GM18511 (cell line): ENCODE results near the gene NECTIN4.

Source experiments
- ATAC-seq: cut with Tn5 transposase; IDR thresholded peaks from one replicate; pipeline ENCODE4 v1.9.1; 2021; ENCODE audit warnings: mild to moderate bottlenecking, moderate library complexity; ENCODE audit not compliant: unreplicated experiment

Gene NECTIN4

DNA sequence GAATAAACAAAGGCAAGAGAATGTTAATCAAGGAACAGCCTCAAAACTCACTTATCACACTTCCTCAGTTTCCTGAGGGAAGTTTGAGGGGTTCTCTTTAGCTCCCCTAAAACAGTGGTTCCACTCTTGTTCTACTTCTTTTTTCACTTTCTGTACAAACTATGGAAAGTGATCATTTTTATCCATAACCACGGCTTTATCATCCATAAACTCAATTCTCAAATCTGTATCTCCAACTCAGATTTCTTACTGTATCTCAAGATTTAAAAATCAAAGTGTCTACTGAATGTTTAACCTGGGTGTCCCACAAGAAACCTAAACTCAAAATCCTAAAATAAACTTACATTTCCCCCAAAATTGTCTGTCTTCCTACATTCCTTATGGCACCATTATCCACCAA, 24.6 kb upstream of the NECTIN4 start:
- no peak for ATAC-seq

DNA sequence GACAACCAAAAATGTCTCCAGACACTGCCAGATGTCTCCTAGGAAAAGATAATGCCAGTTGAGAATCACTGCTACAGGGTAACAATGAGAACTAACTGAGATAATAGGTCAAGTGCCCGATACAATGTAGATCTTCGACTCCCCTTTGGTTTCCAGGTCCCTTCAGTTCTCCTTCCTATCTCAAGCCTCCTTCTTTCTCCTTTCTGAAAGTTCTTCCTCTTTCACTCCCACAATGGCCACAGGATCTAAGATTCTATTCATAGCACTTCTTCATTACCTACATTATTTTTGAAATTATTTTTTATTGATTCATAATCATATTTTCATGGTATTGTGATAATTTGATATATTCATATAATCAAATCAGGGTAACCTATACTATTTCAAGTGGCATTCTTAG, 22.2 kb upstream of the NECTIN4 start:
- no peak for ATAC-seq

DNA sequence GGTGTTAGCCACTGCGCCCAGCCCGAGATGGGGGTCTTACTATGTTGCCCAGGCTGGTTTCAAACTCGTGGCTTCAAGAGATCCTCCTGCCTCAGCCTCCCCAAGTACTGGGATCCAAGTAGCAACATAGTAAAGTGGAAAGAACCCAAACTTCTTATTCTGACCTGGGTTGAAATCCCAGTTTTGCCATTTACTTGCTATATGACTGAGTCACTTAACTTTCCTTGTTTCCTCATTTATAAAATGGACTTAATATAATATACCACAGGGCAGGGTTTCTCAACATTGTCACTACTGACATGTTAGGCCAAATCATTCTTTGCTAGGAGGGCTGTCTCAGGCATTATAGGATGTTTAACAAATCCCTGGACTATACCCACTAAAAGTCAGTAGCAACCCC, 21.8 kb upstream of the NECTIN4 start:
- no peak for ATAC-seq

DNA sequence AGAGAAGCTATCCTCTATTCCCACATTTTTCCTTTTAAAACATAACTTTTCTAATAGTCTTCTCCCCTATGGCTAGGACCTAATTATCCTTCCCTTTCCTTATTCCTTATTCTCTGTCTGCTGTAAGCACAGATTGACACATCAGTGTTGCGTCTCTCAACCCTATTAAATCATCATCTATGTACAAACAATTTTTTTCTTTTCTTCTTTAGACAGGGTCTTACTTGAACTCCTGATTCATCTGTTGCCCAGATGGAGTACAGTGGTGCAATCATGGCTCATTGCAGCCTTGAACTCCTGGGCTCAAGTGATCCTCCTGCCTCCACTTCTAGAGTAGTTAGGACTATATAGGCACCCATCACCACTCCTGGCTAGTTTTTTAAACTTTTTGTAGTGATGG, 17.1 kb upstream of the NECTIN4 start:
- no peak for ATAC-seq

DNA sequence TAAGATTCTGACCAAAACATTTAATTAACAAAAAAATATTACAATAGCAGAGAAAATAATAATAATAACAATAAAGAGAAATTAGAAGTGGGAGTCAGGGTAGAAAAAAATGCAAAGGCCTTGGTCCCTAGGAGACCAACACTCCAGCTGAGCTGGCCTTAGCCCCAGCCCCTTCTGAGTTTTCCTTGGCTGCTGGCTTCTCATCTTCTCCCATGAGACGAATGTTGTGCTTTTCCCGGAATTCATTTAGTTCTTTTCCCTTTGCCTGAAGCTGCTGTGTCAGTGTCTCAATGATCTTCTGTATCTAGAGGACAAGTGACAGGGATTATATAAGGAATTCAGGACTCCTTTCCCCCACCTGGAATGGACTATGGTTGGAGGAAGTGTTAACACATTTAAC, 11.2 kb upstream of the NECTIN4 start:
- ATAC-seq: no peak

- no peak for ATAC-seq
Observed at GRCh38 chr1:161099090-161099802, 9.9 kb upstream of the NECTIN4 start.

- peak; percentile 82 for ATAC-seq
Observed at GRCh38 chr1:161098210-161099068, 9.1 kb upstream of the NECTIN4 start, which contains the start of gene KLHDC9. Gene KLHDC9 (plus strand): TSS chr1:161098361. CDS start chr1:161098536, 175 bp downstream.

DNA sequence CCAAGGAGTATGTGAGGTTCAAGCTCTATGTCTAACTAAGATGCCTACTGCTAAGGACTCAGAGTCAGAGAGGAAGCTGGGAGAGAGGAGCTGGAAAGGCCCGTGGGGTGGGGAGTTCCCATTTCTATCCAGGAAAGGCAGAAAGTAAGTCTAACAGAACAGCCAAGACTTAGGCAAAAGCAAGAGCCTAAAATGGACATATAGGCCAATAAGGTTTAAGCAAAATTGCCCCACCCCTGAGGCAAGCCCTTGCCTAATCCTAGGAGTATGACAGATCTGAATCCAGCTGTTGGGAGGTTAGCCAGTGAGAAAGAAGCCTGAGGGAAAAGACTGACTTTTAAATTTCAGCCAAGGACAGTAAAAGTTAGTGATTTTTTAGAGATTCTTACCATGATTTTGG, 7.2 kb upstream of the NECTIN4 start:
- no peak for ATAC-seq

DNA sequence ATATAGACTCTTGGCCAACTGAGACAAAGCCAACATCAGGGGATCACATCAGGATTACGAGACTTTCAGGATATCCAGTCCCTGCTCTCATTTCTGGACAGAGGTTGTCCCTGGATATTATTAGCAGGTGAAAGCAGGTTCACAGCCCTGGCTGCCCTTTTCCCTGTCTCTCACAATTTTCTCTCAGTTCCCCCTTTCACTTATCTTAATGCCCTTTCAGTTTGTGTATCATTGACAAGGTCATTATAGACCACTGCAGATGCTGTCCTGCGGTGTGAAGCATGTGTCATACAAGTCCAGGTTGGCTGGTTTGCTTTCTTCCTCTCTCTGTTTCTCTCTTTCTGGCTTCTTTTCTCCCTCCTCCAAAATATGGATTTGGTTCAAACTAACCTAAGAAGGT, 6.7 kb upstream of the NECTIN4 start:
- peak; percentile 57 for ATAC-seq

DNA sequence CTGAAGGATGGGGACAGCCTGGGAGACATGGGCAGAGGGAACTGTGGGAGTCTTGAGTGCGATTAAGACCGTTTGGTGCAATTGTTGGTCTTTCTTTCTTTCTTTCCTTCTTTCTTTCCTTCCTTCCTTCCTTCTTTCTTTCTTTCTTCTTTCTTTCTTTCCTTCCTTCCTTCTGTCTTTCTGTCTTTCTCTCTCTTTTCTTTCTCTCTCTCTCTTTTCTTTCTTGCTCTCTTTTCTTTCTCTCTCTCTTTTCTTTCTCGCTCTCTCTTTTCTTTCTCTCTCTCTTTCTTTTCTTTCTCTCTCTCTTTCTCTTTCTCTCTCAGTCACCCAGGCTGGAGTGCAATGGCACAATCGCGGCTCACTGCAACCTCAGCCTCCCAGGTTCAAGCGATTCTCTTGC, 5.9 kb upstream of the NECTIN4 start:
- no peak for ATAC-seq

DNA sequence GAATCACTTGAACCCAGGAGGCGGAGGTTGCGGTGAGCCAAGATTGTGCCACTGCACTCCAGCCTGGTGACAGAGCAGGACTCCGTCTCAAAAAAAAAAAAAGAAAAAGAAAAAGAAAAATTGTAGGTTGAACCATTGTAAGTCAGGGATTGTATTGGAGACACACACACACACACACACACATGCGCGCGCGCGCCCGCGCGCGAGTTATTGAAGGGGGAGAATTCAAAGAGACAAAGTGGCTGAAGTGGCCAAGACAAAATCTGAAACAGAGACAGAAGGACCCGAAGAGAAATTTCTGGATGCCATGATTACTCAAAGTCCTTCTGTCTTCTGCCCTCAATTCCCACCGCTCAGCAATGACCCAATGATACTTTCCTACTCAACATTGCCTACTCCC, 5.1 kb upstream of the NECTIN4 start:
- ATAC-seq: no peak

GRCh38 chr1:161092621-161093028, 3.3 kb upstream of the NECTIN4 start:
- ATAC-seq: no peak

GRCh38 chr1:161091796-161092507, 2.6 kb upstream of the NECTIN4 start:
- no peak for ATAC-seq

- ATAC-seq: no peak
Observed at GRCh38 chr1:161091093-161091492, 1.7 kb upstream of the NECTIN4 start.

DNA sequence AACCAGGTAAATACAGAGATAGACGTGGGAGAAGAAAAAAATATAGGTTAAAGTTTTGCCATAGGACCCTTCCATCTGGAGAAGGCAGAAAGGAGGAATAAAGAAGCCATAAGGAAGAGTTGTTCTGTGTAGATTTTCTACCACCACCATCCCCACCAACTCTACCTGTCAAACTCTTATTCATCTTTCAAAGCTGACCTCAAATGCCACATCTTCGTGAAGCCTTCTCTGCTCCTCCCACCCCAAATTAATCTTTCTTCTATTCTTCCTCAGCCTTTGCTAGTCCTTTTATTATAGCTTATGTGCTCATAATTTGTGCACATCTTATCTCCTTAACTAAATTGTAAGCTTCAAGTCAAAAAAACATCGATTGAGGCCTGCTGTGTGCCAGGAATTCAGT, 1.3 kb upstream of the NECTIN4 start:
- ATAC-seq: no peak

DNA sequence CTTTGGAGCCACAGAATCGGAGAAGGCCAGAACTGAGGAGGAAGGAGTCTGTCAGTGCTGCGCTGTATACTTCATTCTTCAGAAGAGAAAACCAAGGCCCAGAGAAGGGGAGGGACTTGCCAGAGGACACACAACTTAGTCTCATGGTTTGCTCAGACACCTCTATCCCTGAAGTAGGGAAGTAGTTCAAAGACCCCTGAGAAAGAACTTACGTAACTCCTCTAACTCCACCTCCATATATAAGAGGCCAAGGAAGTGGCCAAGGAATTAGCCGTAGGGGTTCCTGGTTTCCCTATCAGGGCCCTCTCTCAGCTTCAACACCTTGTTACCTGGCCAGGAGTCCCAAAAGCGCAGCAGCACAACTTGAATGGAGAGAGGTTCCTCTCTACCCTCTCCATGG, 580 bp upstream of the NECTIN4 start:
- no peak for ATAC-seq

DNA sequence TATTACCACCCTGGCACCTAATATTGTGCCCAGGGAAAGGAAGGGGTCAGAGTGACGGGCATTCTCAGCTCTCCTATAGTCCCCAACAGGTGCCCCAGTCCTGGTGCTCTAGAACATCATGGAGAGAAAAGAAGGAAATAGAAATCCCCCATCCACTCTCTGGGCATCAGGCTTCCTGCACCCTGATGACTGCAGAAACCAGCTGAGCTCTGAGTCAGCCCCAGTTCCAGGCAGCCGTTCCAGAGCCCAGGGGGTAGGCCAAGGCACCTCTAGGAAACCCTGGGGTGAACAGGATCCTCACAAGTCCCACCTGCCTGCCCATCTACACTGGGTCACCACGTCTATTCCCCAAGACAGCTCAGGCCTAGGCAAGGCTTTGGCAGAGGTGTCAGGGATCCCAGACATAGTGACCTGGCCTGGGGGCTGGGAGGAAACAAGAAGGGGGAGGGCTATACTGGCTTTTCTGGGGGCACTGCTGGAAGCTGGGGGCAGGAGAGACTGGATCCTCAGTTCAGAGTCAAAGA, 709 bp downstream of the NECTIN4 start:
- no peak for ATAC-seq

DNA sequence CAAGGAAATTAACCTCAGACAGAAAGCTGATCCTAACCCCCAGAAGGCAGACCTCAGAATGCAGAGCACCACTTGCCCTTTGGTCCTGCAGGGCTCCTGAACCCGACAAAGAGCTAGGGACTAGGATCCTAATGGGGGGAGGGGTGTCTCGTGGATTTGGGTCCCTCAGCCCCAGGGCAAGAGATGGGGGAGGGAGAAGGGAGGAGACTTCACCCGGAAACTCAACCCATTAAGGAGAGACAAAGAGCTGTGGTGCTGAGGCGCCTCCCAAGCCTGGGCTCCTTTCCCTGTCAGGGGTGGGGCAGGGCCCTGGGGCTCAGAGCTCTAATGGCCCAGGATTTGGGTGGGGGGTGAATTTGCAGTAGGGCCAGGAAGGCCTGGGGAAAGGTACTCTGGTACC, 2.9 kb downstream of the NECTIN4 start:
- ATAC-seq: no peak

GRCh38 chr1:161085165-161085564, 4.2 kb downstream of the NECTIN4 start:
- ATAC-seq: no peak

DNA sequence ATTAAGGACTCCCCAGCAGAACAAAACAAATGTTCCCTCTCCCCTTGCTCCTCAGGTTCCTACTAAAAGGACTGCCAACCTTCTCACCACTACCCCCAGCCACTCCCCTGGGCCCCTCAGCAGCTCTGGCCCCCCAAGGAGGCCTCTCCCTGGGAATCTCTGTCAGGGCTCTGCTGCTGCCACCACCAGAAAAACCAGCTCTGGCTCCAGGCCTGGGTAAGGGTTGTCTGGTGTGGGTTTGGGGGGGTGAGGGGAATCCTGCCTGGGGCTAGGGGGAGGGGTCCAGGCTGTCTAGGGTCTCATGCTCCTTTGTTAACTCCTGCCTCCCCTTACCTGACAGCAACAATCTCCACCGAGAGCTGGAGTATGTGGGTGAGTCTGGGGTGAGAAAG, 4.8 kb downstream of the NECTIN4 start:
- no peak for ATAC-seq
